ENCODE results near the gene CHADL. TPM values are rescaled to one million over a fixed set of nuclear protein-coding genes. Genes with fewer than 3 reads are reported as not detected.

The CHADL gene
- total and polyA plus RNA-seq, 10 of the 15 experiments (the other 5 are each of a cell fraction or from before 2014, with no cell fraction given): 0.24 TPM; not detected in 9

- SMC1A ChIA-PET (ENCODE audit: uncharacterized antibody, unreplicated experiment): interaction anchor here (0.6 to 1.8 kb wide), 2 partner anchors 13 to 311 kb away, joined by 3 read pairs; no protein-coding TSS in a partner anchor
- CTCF ChIA-PET: interaction anchor here (2.5 kb wide), 1 partner anchor 271 kb away, joined by 6 read pairs; no protein-coding TSS in a partner anchor
- RAD21 ChIA-PET (ENCODE audit: unreplicated experiment): interaction anchor here (0.7 to 0.9 kb wide), 2 partner anchors 44 to 271 kb away, joined by 3 to 4 read pairs; no protein-coding TSS in a partner anchor
- Histone ChIP-seq H3K9me3 (replicated peaks; ENCODE audit: control insufficient read depth, insufficient read depth, low read length) (no peaks in the 10 kb centered on the region), H3K27ac (ENCODE audit: control insufficient read depth, insufficient read depth) (no peak overlapping the region), H3K36me3 (ENCODE audit: control insufficient read depth in 2 of 2, insufficient read depth in 2 of 2, low read length in 1 of 2) (no peaks in the 10 kb centered on the region), H3K27me3 (replicated peaks in 1 of 2; ENCODE audit: control insufficient read depth in 2 of 2, insufficient read depth in 2 of 2, low read length in 1 of 2) (no peaks in the 10 kb centered on the region), H3K9ac (ENCODE audit: control insufficient read depth, insufficient read depth, low read length) (no peak overlapping the region), H3K4me3 (no peak overlapping the region), H4K20me1 (ENCODE audit: control insufficient read depth, insufficient read depth) (no peaks in the 10 kb centered on the region), H2AFZ (ENCODE audit: control insufficient read depth, low read depth, low read length) (no peak overlapping the region), H3K4me2 (ENCODE audit: control insufficient read depth, insufficient read depth) (no peak overlapping the region), H3K4me1 (ENCODE audit: control insufficient read depth, insufficient read depth, low read length) (peaks cover 3% of the 10 kb centered on the region), H3K79me2 (ENCODE audit: control insufficient read depth, insufficient read depth, low read length) (no peaks in the 10 kb centered on the region)
- no peak for DNase-seq (ENCODE audit: low read depth, low spot score)
- FAIRE-seq: no peak
- no TSS peak for BruUV-seq (replicated peaks)
- intact Hi-C loops (cut with micrococcal nuclease; ENCODE audit: unreplicated experiment) (no loop called here), in situ Hi-C loops (cut with MboI) (no loop called here)
- ATAC-seq: no peak
- POLR2A ChIA-PET: no interaction called here
- TF ChIP-seq, protein P1, sequence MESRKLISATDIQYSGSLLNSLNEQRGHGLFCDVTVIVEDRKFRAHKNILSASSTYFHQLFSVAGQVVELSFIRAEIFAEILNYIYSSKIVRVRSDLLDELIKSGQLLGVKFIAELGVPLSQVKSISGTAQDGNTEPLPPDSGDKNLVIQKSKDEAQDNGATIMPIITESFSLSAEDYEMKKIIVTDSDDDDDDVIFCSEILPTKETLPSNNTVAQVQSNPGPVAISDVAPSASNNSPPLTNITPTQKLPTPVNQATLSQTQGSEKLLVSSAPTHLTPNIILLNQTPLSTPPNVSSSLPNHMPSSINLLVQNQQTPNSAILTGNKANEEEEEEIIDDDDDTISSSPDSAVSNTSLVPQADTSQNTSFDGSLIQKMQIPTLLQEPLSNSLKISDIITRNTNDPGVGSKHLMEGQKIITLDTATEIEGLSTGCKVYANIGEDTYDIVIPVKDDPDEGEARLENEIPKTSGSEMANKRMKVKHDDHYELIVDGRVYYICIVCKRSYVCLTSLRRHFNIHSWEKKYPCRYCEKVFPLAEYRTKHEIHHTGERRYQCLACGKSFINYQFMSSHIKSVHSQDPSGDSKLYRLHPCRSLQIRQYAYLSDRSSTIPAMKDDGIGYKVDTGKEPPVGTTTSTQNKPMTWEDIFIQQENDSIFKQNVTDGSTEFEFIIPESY (IDR thresholded peaks at IDR 0.05): no peak
- TF ChIP-seq TCF12 (IDR thresholded peaks at IDR 0.05; ENCODE audit: low read depth, low read length) (no peak), SMAD5 (IDR thresholded peaks at IDR 0.05; ENCODE audit: low read depth) (no peak), ETV6 (conservative IDR thresholded peaks at IDR 0.05 in 1 of 2, IDR thresholded peaks at IDR 0.05 in 1 of 2; ENCODE audit: borderline replicate concordance in 1 of 2, low read depth in 1 of 2) (no peak), SPI1 (IDR thresholded peaks at IDR 0.05; ENCODE audit: borderline replicate concordance, insufficient read depth, low read depth, low read length) (no peak), ZNF384 (IDR thresholded peaks at IDR 0.05; ENCODE audit: borderline replicate concordance, low read depth, low read length) (no peak), SIN3A (IDR thresholded peaks at IDR 0.05; ENCODE audit: low read depth, low read length) (no peak), MTA3 (IDR thresholded peaks at IDR 0.05; ENCODE audit: borderline replicate concordance, low read length) (no peak), MTA2 (IDR thresholded peaks at IDR 0.05; ENCODE audit: low read depth) (no peak), EGR1 (IDR thresholded peaks at IDR 0.05; ENCODE audit: borderline replicate concordance in 1 of 2, low read depth in 2 of 2, low read length in 2 of 2) (no peak), HSF1 (IDR thresholded peaks at IDR 0.05; ENCODE audit: low read depth, low read length) (no peak), RELA (IDR thresholded peaks at IDR 0.05; ENCODE audit: borderline replicate concordance, partially characterized antibody) (no peak)
- TF ChIP-seq, protein P2, sequence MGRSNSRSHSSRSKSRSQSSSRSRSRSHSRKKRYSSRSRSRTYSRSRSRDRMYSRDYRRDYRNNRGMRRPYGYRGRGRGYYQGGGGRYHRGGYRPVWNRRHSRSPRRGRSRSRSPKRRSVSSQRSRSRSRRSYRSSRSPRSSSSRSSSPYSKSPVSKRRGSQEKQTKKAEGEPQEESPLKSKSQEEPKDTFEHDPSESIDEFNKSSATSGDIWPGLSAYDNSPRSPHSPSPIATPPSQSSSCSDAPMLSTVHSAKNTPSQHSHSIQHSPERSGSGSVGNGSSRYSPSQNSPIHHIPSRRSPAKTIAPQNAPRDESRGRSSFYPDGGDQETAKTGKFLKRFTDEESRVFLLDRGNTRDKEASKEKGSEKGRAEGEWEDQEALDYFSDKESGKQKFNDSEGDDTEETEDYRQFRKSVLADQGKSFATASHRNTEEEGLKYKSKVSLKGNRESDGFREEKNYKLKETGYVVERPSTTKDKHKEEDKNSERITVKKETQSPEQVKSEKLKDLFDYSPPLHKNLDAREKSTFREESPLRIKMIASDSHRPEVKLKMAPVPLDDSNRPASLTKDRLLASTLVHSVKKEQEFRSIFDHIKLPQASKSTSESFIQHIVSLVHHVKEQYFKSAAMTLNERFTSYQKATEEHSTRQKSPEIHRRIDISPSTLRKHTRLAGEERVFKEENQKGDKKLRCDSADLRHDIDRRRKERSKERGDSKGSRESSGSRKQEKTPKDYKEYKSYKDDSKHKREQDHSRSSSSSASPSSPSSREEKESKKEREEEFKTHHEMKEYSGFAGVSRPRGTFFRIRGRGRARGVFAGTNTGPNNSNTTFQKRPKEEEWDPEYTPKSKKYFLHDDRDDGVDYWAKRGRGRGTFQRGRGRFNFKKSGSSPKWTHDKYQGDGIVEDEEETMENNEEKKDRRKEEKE (IDR thresholded peaks at IDR 0.05): no peak
- WGBS (ENCODE audit: insufficient coverage, insufficient replicate concordance, low lambda C conversion rate, missing lambda C conversion rate): 55% methylated on average over 6 of the region's 6 CpGs
These were observed 46.9 kb downstream of the CHADL start for GRCh38 chr22:41193829-41194228.
